Measurements from ENCODE around the gene DIS3L2.

- TF ChIP-seq ZC3H10 (CRISPR knock-in tag; IDR thresholded peaks at IDR 0.05), result no peak
- TF ChIP-seq ZFP30 (CRISPR knock-in tag; IDR thresholded peaks at IDR 0.05), result no peak
- no peak for TF ChIP-seq ARNTL (CRISPR knock-in tag; IDR thresholded peaks at IDR 0.05; ENCODE audit: borderline replicate concordance, low read depth)
- no peak for TF ChIP-seq ZFP3 (CRISPR knock-in tag; IDR thresholded peaks at IDR 0.05)
- TF ChIP-seq PATZ1 (CRISPR knock-in tag; IDR thresholded peaks at IDR 0.05; ENCODE audit: borderline replicate concordance), result no peak
- TF ChIP-seq POU6F1 (CRISPR knock-in tag; IDR thresholded peaks at IDR 0.05; ENCODE audit: borderline replicate concordance, low read depth), result no peak
- no peak for TF ChIP-seq CREB5 (CRISPR knock-in tag; IDR thresholded peaks at IDR 0.05; ENCODE audit: low read depth)
- no peak for TF ChIP-seq RARB (CRISPR knock-in tag; IDR thresholded peaks at IDR 0.05)
- no peak for TF ChIP-seq ZNF8 (CRISPR knock-in tag; IDR thresholded peaks at IDR 0.05)
- TF ChIP-seq CSRNP3 (CRISPR knock-in tag; IDR thresholded peaks at IDR 0.05), result no peak
- no peak for TF ChIP-seq SNAI2 (CRISPR knock-in tag; IDR thresholded peaks at IDR 0.05)
- no peak for TF ChIP-seq ESRRG (CRISPR knock-in tag; IDR thresholded peaks at IDR 0.05)
Measured at GRCh38 chr2:231920795-231921194, 40.7 kb upstream of the DIS3L2 start.

Measured in SK-N-SH treated with all-trans-retinoic acid at 6 μM for 48 hours (cell line).